Activated CD4-positive, CD25-positive, alpha-beta regulatory T cell treated with anti-CD3 and anti-CD28 coated beads, Interleukin-2, amount 50 U/mL, for 16 hours (primary cell): Measurements from ENCODE around the gene ACER3.

ENCODE experiments used
- DNase-seq: peaks from one replicate; pipeline ENCODE4 v3.0.0-alpha.2; 2020; ENCODE audit warnings: low read depth, low spot score

Gene ACER3

DNA sequence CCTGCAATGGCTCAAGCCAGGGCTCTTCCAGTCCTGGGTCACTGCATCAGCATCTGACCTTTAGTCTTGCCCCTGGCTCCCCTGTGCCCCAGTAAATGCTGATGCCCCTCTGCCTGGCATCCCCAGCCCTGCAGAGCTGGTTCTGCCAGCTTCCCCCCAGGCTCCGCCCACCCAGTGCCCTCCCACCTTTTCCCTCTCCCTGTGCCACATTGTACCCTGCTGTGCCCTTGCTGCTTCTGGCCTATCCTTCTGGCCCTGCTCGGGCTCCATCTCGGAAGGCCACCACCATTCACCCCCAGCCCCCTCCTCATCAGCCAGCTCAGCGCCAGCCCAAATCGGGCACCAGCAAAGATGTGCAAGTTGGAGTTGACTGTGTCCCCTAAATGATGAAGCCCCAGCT, 213.5 kb downstream of the ACER3 start:
- no peak for DNase-seq

DNA sequence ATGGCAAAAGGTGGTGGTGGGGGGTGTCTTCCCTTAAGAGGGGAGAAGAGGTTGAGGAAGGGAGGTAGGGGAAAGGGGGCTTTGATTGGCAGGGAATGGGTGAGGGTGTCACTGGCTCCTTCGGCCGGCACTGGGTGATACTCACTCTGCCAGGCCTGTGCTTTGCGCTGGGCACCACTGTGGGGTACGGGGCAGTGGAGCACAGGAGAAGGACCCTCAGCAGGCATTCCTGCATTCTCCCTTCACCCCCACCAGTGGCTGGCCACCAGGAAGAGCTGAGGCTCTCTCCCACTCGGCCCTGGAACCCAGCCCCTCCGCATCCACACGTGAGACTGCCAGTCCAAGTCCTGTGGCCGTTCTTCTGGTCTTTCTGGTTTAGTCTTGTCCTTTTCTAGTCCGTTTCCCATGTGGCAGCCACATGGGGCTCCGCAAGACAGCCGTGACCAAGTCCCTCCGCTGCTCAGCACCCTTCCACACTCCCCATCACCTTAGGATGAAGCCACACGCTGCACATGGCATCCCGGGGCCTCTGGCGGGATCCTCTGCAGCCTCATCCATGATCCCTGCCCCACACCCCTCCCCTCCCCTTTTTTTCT, 214.0 kb downstream of the ACER3 start:
- DNase-seq: no peak

DNA sequence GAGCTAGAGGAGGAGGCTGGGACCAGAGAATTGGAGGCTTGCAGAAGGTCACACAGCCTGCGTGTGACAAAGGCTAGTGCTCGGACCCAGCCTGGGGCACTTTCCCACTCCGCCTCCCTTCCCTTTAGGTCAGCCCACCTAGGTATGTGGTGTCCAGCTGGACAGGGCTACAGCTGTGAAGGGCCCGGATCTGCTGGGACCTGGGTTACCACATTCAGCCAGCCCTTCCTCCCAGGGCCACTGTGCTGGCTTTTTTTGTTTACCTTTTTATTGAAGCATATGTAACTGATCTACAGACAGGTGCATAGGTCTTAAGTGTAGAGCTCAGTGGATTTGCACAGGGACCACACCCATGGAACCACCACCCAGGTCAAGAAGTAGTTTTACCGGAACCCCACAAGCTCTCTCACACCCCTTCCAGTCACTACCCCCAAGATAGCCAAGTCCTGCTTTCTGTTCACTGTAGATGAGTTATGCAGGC, 214.7 kb downstream of the ACER3 start:
- no peak for DNase-seq
